ENCODE data around the gene MROH2A.
"Not testable (repeated sequence)": the region's sequence is repeated elsewhere in the genome, so short reads cannot be mapped to it uniquely, and the experiment has no call there.

MROH2A gene

GRCh38 chr2:233867993-233868532, 89.9 kb downstream of the MROH2A start, which contains the start of gene MSL3B:
TSS of gene MSL3B (minus strand) at chr2:233868386.
- peaks cover 43% of the 10 kb centered on the region for H3K27me3 ChIP-seq (ENCODE audit: insufficient read depth, low read length, poor library complexity, severe bottlenecking)
- H3K4me3 ChIP-seq (ENCODE audit: low read length, poor library complexity, severe bottlenecking): peak within 1 kb of the TSS; percentile 78
- no peaks in the 10 kb centered on the region for H3K36me3 ChIP-seq (ENCODE audit: insufficient read depth, low read length)
- H3K79me2 ChIP-seq (ENCODE audit: insufficient read depth, low read length): peaks cover 4% of the 10 kb centered on the region; the same call in 1 of the 2 replicates
- peaks cover 6% of the 10 kb centered on the region for H3K4me1 ChIP-seq (ENCODE audit: insufficient read depth, low read length, poor library complexity, severe bottlenecking)
- H4K20me1 ChIP-seq (ENCODE audit: insufficient read depth, low read length, poor library complexity, severe bottlenecking): no peaks in the 10 kb centered on the region
- peak within 1 kb of the TSS; percentile 93 for H3K4me2 ChIP-seq (ENCODE audit: low read depth, low read length, poor library complexity, severe bottlenecking)
- peak within 1 kb of the TSS; percentile 100 for H2AFZ ChIP-seq (ENCODE audit: low read length)
- TF ChIP-seq, protein P1, sequence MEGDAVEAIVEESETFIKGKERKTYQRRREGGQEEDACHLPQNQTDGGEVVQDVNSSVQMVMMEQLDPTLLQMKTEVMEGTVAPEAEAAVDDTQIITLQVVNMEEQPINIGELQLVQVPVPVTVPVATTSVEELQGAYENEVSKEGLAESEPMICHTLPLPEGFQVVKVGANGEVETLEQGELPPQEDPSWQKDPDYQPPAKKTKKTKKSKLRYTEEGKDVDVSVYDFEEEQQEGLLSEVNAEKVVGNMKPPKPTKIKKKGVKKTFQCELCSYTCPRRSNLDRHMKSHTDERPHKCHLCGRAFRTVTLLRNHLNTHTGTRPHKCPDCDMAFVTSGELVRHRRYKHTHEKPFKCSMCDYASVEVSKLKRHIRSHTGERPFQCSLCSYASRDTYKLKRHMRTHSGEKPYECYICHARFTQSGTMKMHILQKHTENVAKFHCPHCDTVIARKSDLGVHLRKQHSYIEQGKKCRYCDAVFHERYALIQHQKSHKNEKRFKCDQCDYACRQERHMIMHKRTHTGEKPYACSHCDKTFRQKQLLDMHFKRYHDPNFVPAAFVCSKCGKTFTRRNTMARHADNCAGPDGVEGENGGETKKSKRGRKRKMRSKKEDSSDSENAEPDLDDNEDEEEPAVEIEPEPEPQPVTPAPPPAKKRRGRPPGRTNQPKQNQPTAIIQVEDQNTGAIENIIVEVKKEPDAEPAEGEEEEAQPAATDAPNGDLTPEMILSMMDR (conservative IDR thresholded peaks at IDR 0.05; ENCODE audit: low read length): no peak
- TF ChIP-seq EZH2phosphoT487 (IDR thresholded peaks at IDR 0.05; ENCODE audit: borderline replicate concordance): no peak
- H3F3A ChIP-seq (ENCODE audit: low read depth): no peaks in the 10 kb centered on the region
- peak within 1 kb of the TSS; percentile 73 for H3K9ac ChIP-seq (ENCODE audit: low read depth, low read length, poor library complexity, severe bottlenecking)
- H3K9me2 ChIP-seq (replicated peaks; ENCODE audit: low read depth, low read length): no peaks in the 10 kb centered on the region
- H3K9me3 ChIP-seq (ENCODE audit: insufficient read depth, low read depth, low read length): no peaks in the 10 kb centered on the region

- peaks cover 4% of the 10 kb centered on the region; the same call in 1 of the 2 replicates for H3K79me2 ChIP-seq (ENCODE audit: insufficient read depth, low read length)
- H3K4me2 ChIP-seq (ENCODE audit: low read depth, low read length, poor library complexity, severe bottlenecking): no peak overlapping the region
- no peak overlapping the region for H3K9ac ChIP-seq (ENCODE audit: low read depth, low read length, poor library complexity, severe bottlenecking)
- no peaks in the 10 kb centered on the region for H3K9me3 ChIP-seq (ENCODE audit: insufficient read depth, low read depth, low read length)
- H4K20me1 ChIP-seq (ENCODE audit: insufficient read depth, low read length, poor library complexity, severe bottlenecking): no peaks in the 10 kb centered on the region
- H3K4me1 ChIP-seq (ENCODE audit: insufficient read depth, low read length, poor library complexity, severe bottlenecking): peaks cover 6% of the 10 kb centered on the region
- H3K9me2 ChIP-seq (replicated peaks; ENCODE audit: low read depth, low read length): no peaks in the 10 kb centered on the region
- no peak overlapping the region for H2AFZ ChIP-seq (ENCODE audit: low read length)
- peaks cover 57% of the 10 kb centered on the region for H3K27me3 ChIP-seq (ENCODE audit: insufficient read depth, low read length, poor library complexity, severe bottlenecking)
- H3F3A ChIP-seq (ENCODE audit: low read depth): no peaks in the 10 kb centered on the region
- TF ChIP-seq EZH2phosphoT487 (IDR thresholded peaks at IDR 0.05; ENCODE audit: borderline replicate concordance): no peak
- TF ChIP-seq, protein P1 (conservative IDR thresholded peaks at IDR 0.05; ENCODE audit: low read length): no peak
- no peaks in the 10 kb centered on the region for H3K36me3 ChIP-seq (ENCODE audit: insufficient read depth, low read length)
- H3K4me3 ChIP-seq (ENCODE audit: low read length, poor library complexity, severe bottlenecking): no peak overlapping the region
Observed at GRCh38 chr2:233871432-233871831, 93.3 kb downstream of the MROH2A start.

- not testable (repeated sequence) for H3K4me1 ChIP-seq (ENCODE audit: insufficient read depth, low read length, poor library complexity, severe bottlenecking); H3K9me2 ChIP-seq (replicated peaks; ENCODE audit: low read depth, low read length); H3K36me3 ChIP-seq (ENCODE audit: insufficient read depth, low read length); H2AFZ ChIP-seq (ENCODE audit: low read length); H3F3A ChIP-seq (ENCODE audit: low read depth); H3K79me2 ChIP-seq (ENCODE audit: insufficient read depth, low read length); H3K4me3 ChIP-seq (ENCODE audit: low read length, poor library complexity, severe bottlenecking); H3K9me3 ChIP-seq (ENCODE audit: insufficient read depth, low read depth, low read length); H3K4me2 ChIP-seq (ENCODE audit: low read depth, low read length, poor library complexity, severe bottlenecking); H4K20me1 ChIP-seq (ENCODE audit: insufficient read depth, low read length, poor library complexity, severe bottlenecking); H3K9ac ChIP-seq (ENCODE audit: low read depth, low read length, poor library complexity, severe bottlenecking)
- peaks cover 59% of the 10 kb centered on the region for H3K27me3 ChIP-seq (ENCODE audit: insufficient read depth, low read length, poor library complexity, severe bottlenecking)
Observed at GRCh38 chr2:233872125-233872524, 94.0 kb downstream of the MROH2A start.

GRCh38 chr2:233882353-233882752, 104.2 kb downstream of the MROH2A start:
- Histone ChIP-seq H3K4me1 (ENCODE audit: insufficient read depth, low read length, poor library complexity, severe bottlenecking) (no peaks in the 10 kb centered on the region), H3K27me3 (ENCODE audit: insufficient read depth, low read length, poor library complexity, severe bottlenecking) (peaks cover 20% of the 10 kb centered on the region), H2AFZ (ENCODE audit: low read length) (no peak overlapping the region), H3K9me3 (ENCODE audit: insufficient read depth, low read depth, low read length) (no peaks in the 10 kb centered on the region), H4K20me1 (ENCODE audit: insufficient read depth, low read length, poor library complexity, severe bottlenecking) (no peaks in the 10 kb centered on the region), H3K9me2 (replicated peaks; ENCODE audit: low read depth, low read length) (no peaks in the 10 kb centered on the region), H3K36me3 (ENCODE audit: insufficient read depth, low read length) (no peaks in the 10 kb centered on the region), H3K79me2 (ENCODE audit: insufficient read depth, low read length) (no peaks in the 10 kb centered on the region), H3K9ac (ENCODE audit: low read depth, low read length, poor library complexity, severe bottlenecking) (no peak overlapping the region), H3K4me2 (ENCODE audit: low read depth, low read length, poor library complexity, severe bottlenecking) (no peak overlapping the region), H3F3A (ENCODE audit: low read depth) (no peaks in the 10 kb centered on the region), H3K4me3 (ENCODE audit: low read length, poor library complexity, severe bottlenecking) (no peak overlapping the region)
- no peak for TF ChIP-seq EZH2phosphoT487 (IDR thresholded peaks at IDR 0.05; ENCODE audit: borderline replicate concordance)
- TF ChIP-seq, protein P1 (conservative IDR thresholded peaks at IDR 0.05; ENCODE audit: low read length): no peak
